HG03064 (cell line): ENCODE results near the gene C4orf50.
"Not testable (repeated sequence)": the region's sequence is repeated elsewhere in the genome, so short reads cannot be mapped to it uniquely, and the experiment has no call there.

Experiments used
- ATAC-seq: cut with Tn5 transposase; IDR thresholded peaks from one replicate; pipeline ENCODE4 v1.9.1; 2021; ENCODE audit warnings: low read depth; ENCODE audit not compliant: unreplicated experiment

The C4orf50 gene

GRCh38 chr4:5954056-5954760, 64.0 kb downstream of the C4orf50 start:
- no peak for ATAC-seq

- ATAC-seq = no peak
These were observed 65.0 kb downstream of the C4orf50 start for GRCh38 chr4:5952975-5953951.

GRCh38 chr4:5952286-5952974, 65.8 kb downstream of the C4orf50 start:
- no peak for ATAC-seq

- ATAC-seq = not testable (repeated sequence)
These were observed 71.6 kb downstream of the C4orf50 start for GRCh38 chr4:5946653-5947052.

GRCh38 chr4:5945936-5946335, 72.3 kb downstream of the C4orf50 start:
- ATAC-seq = no peak

- no peak for ATAC-seq
These were observed 73.1 kb downstream of the C4orf50 start for GRCh38 chr4:5945171-5945570.

GRCh38 chr4:5943561-5943960, 74.7 kb downstream of the C4orf50 start:
- no peak for ATAC-seq

GRCh38 chr4:5942947-5943346, 75.3 kb downstream of the C4orf50 start:
- ATAC-seq = no peak

GRCh38 chr4:5941601-5942000, 76.6 kb downstream of the C4orf50 start:
- no peak for ATAC-seq

GRCh38 chr4:5940470-5941203, 77.6 kb downstream of the C4orf50 start:
- no peak for ATAC-seq

- no peak for ATAC-seq
These were observed 84.0 kb downstream of the C4orf50 start for GRCh38 chr4:5933996-5934831.

GRCh38 chr4:5933116-5933515, 85.1 kb downstream of the C4orf50 start:
- ATAC-seq = no peak

- ATAC-seq = no peak
These were observed 86.1 kb downstream of the C4orf50 start for GRCh38 chr4:5932035-5932568.

GRCh38 chr4:5931526-5931925, 86.7 kb downstream of the C4orf50 start:
- ATAC-seq = no peak

GRCh38 chr4:5930876-5931275, 87.4 kb downstream of the C4orf50 start:
- ATAC-seq = no peak

GRCh38 chr4:5930456-5930855, 87.8 kb downstream of the C4orf50 start:
- ATAC-seq = no peak

GRCh38 chr4:5928844-5929420, 89.3 kb downstream of the C4orf50 start:
- ATAC-seq = no peak

- no peak for ATAC-seq
These were observed 90.0 kb downstream of the C4orf50 start for GRCh38 chr4:5928274-5928673.

GRCh38 chr4:5927747-5928146, 90.5 kb downstream of the C4orf50 start:
- no peak for ATAC-seq
